HG03064 (cell line): ENCODE measurements around the gene CABLES1.
"Not testable (repeated sequence)": the region's sequence is repeated elsewhere in the genome, so short reads cannot be mapped to it uniquely, and the experiment has no call there.

Source experiments
- ATAC-seq: cut with Tn5 transposase; IDR thresholded peaks from one replicate; pipeline ENCODE4 v1.9.1; 2021; ENCODE audit warnings: low read depth; ENCODE audit not compliant: unreplicated experiment

Gene CABLES1

DNA sequence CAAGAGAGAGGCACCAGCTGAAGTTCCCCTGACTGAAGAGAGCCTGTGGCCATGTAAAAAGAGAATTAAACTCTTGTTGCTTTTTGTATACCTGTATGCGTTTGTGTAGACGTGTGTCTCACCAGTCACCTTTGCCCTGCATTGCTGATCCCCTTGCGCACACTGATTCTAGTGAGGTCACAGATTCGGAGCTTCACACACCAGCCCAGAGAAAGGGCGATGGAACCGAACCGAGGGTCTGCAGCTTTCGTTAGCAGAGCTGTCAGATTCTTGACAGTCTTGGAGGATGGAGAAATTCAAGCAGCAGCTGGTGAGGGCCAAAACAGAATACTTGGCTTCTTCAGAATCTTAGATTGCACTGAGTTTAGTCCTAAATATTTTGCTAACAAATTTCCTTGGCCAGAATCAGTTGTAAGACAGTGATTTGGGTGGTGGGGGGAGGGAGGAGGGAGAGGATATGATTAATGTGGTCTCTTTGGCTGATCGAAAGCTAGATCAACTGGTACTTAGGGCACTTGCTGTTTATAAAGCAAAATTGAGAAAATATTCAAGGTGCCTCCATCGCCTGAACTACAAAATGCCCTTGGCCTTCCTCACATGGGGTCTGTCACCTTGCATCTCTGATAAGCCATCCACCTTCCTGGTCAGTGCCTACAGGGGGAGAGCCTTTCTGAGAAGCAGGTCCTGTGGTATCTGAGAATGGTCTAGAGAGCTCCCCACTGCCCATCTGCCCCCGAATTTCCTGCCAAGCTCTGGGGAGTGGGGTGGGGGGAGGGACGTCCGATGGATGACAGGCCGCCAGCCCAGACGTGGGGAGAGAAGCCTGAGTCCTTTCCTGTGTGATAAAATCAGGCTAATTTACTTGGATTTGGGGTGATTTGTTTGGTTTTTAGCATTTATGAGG is 123.5 kb downstream of the CABLES1 start:
- ATAC-seq, result no peak

DNA sequence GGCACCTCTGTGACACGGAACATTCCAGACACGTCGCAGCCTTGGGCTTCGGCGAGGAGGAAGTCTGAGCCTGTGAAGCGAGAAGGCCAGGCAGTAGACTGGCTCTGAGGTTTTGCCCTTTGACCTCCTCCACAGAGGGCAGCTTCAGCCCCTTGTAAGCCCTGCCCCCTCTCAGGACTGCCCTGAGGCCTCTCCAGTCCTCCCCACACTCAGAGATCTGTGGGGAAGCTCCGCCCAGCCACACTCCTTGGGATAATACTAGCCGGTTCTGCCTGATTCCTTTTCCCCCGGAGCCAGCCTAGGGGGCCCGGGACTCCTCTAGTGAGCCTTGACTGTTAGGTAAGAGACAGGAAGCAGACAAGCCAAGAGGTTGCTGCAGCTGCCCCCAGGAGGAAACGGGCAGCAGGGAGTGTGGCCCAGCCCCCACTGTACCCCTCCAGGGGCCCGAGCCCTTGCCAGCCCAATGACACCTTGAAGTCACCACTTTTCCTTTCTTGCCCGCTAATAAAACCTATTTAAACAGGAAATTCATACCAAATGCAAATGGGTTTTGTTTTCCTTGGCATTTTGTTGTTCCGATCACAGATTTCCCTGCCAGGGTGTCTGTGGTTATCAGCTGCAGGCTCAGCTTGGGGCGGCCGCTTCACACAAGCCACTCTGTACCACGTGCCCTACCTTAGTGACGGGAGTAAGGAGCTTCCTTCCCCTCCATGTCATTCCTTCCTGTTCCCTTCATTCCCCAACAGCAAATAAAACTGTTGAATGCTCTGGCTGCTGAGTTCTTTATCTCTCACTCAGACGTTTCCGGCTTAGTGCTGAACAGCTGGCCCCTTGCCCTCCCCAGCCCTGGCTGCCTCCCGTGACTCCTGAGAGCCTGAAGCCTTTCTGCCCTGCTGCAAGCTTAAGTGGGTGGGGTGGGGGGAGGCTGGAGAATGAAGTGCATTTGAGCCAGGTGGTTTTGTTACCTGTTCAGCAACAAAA is 124.7 kb downstream of the CABLES1 start:
- ATAC-seq, result peak; percentile 57

DNA sequence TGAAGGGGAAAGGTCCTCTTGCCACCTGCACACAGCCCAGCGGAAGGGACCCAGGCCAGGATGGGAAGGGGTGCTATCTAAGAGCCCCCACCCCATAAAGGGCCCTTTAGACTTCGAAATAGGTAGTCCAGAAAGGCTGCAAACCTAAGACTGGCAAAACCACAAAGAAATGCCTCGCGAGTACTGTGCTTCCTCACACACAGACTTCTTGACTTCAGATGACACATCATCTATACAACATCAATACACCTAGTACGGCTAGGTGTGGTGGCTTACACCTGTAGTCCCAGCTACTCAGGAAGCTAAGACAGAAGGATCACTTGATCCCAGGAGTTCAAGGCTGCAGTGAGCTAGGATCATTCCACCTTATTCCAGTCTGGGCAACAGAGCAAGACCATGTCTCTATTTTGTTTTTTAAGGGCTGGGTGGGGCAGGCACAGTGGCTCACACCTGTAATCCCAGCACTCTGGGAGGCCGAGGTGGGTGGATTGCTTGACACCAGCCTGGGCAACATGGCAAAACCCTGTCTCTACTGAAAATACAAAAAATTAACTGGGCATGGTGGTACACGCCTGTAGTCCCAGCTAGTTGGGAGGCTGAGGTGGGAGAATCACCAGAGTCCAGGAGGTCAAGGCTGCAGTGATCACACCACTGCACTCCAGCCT is 125.8 kb downstream of the CABLES1 start:
- ATAC-seq, result no peak

DNA sequence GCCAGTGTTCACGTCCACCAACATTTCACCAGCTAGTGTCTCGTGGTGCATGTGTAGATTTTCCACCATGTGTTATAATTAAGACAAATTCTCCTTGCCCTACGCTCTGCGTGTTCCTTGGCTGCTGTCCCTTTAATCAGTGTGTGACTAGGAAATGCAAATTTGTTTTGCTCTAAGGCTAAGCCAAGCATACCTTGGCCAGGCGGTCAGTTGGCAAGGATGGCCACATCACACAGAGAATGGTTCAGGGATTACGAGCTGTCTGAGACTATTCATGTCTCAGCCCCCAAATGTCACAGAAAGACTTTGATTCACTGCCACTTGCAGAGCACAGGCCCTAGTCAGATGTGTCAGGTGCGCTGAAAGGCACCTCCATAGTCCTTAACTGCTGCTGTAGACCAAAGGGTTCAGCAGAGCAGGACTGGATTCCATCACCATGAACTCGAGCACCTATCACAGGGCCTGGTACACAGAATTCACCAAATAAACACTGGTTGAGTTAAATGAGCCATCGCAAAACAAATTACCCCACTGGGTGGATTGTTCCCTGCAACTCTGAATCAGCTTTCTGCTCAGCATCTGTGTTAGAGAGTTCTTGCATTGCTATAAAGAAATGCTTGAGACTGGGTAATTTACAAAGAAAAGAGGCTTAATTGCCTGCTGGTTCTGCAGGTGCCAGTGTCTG is 128.4 kb downstream of the CABLES1 start:
- ATAC-seq, result no peak

DNA sequence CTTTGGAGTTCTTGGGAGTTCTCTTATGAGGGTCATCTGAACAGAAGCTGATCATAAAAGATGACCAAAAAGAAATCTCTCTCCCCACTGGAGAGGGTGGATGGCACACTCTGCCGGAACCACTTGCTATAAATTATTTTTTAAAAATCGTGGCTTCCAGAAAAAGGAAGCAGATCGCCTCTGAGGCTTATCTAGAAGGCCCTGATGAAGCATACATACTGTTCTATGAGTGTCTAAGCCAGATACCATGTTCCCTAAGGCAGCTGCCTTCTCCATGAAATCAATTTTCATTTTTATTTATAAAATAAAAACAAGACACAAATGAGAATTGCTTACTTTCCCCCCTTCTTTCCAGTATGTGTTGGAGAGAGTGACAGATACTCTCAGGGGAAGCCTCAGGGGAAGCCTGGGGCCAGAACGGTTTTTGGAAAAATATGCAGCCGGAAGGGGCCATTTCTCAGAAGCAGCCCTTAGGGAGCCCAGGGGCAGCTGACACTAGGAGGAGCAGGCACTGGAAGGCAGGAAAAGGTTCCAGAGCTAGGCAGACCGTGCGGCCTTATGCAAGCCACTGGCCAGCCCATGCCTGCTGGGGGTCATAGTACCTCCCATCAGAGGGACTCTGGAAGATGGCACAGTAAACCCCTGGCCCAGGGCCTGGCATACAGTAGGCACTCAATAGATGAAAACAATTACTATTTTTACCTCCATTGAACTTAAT is 130.6 kb downstream of the CABLES1 start:
- no peak for ATAC-seq

DNA sequence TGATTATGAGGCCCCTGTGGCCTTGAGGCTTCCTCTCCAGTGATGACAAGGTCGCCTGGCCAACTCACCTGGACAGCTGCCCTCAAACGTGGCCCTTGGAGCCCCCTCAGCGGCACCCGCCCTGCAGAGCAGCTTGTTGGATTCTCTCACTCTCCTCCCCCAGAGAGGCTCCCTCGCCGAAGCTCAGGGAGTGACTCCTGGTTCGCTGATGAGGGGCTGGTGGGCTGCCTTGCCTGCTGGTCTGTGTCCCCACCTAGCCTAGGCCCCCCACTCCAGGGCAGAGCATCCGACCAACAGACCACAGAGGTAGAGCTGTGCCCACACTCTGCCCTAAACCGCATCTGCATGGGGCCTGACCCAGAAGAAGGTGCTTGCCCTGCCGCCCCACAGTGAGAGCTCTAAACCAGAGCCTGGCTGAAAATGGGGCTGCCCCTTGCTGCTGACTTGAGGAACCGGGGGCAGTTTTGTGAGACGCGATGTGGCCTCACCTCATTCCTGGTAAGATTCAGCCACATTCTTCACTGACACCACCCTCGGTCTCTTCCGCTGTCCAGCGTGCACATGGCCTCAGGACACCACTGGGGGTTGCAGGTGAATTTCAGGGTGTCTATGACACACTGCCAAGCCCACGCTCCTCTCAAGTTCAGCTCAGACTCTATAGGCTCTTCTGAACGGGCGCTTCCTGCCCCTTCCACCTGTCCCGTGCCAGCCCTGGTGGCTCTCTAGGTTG is 131.6 kb downstream of the CABLES1 start:
- ATAC-seq, result no peak

DNA sequence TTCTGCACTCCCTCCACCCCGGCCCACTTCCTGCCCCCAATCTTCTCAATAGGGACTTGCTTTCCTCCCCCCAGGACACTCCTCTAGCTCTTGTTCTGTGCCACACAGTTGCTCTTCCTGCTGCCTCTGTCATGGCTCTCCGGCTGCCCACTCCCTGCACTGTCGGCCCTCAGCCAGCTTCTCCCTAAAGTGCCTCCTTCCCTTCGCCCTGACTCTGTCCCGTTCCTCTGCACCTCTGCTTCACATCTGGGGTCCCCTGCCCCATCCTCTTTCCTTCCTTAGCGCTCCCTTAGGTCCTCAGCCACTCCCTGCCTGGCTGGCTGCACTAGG is 132.1 kb downstream of the CABLES1 start:
- ATAC-seq, result no peak

DNA sequence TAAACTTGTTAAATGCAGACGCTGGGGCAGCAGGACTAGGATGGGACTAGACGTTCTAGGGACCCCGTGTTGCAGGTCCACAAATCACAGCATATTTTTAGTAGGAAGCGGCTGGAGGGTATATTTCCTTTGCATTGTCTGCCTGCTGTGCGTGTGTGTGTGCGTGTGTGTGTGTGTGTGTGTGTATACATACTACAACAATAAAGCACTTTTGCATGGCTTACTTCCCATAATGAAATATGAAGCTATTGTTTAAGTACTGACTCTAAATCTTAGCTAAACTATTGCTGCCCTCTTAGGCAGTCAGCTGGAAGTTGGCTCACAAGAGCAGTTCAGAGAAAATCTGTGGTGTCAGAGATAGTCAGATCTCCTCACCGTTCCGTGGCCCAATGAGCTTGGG is 133.4 kb downstream of the CABLES1 start:
- ATAC-seq, result no peak

DNA sequence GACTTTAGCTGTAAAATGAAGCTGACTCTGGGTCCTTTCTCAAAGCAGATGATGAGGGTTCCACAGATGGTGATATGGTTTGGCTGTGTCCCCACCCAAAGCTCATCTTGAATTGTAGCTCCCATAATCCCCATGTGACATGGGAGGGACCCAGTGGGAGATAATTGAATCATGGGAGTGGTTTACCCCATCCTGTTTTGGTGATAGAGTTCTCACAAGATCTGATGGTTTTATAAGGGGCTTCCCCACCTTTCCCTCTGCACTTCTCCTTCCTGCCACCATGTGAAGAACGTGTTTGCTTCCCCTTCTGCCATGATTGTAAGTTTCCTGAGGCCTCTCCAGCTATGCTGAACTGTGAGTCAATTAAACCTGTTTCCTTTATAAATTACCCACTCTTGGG is 133.8 kb downstream of the CABLES1 start:
- not testable (repeated sequence) for ATAC-seq

DNA sequence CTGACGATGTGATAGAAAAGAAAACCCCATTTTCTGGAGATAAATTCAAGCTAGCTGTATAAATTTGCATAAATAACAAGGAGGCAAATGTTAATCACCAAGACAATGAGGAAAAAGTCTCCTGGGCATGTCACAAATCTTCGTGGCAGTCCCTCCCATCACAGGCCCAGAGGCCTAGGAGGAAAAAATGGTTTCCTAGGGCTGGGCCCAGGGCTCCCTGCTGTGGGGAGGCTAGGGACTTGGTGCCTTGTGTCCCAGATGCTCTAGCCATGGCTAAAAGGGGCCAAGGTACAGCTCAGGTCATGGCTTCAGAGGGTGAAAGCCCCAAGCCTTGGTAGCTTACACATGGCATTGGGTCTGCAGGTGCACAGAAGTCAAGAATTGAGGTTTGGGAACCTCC is 134.6 kb downstream of the CABLES1 start:
- ATAC-seq, result no peak

DNA sequence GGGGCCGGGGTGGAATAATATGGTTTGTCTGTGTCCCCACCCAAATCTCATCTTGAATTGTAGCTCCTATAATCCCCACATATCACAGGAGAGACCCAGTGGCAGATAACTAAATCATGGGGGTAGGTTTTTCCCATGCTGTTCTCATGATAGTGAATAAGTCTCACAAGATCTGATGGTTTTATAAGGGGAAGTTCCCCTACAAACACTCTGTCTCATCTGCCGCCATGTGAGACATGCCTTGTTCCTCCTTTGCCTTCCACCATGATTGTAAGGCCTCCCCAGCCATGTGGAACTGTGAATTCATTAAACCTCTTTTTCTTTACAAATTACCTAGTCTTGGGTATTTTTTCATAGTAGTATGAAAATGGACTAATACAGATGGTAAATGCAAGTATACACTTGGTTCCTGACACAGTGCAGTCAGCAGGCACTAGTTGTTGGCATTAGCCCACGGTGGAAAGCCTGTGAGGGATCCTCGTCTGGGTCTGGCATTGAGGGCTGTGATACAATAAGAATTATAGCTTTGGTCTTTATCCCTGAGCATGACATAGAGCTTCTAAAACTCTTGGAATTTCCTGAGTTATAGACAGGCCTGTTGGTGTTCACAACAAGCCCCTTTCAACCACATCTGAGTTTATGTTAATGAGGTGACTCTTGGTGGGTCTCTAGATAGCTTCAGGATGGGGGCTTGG is 135.8 kb downstream of the CABLES1 start:
- no peak for ATAC-seq

DNA sequence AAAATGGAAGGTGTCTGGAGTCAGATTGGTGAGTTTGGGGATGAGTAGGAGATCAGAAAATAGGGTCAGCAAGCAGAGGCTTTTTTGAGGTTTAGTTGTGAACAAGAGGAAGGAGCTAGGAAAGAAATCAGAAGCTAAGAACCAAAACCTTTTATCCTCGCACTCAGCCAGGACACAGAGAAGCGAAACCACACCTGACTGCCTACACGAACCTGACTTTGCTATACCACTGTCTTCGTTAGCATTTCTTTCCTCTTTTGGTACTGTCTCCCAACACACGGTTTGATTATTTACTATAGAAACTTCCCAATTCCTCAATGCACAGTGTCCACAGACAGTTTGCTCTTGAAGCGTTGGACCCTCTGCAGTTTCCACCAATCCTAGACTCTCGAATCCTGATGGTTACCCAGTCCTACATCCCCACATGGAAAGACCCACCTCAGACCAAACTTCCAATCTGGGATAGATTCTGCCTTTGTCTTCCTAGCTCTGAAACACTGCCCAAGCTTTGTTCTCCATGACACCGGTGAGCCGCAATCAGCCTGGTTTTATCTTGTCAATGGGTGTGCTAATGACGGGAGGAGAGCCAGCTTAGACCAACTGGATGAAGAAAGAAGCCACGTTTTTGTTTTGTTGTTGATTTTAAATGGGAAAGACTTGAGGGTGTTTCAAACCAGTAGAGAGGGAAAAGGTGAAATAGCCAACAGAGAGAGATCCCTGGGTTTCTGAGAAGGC is 137.4 kb downstream of the CABLES1 start:
- ATAC-seq, result no peak

DNA sequence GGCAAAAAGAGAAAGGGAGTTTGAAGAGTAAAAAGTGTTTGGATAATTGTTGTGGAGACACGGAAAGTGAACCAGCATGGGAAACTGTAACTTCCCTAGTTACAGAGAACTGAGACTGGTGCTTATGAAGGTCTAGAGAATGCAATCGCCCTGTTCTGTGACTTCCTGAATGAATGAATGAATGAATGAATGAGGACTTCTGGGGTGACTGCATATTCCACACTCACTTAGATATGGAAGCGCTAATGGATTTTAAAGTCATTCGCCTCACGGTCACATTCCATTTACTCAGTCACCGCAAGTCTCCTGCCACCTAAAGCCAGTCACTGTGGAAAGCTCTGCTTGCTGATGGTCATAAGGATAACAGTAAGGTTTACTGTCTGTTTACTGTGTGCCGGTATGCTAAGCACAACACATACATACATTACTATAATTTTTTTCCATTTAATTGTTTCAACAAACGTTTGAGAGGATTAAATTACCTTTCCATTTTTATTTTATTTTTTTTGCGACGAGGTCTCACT is 138.2 kb downstream of the CABLES1 start:
- no peak for ATAC-seq

DNA sequence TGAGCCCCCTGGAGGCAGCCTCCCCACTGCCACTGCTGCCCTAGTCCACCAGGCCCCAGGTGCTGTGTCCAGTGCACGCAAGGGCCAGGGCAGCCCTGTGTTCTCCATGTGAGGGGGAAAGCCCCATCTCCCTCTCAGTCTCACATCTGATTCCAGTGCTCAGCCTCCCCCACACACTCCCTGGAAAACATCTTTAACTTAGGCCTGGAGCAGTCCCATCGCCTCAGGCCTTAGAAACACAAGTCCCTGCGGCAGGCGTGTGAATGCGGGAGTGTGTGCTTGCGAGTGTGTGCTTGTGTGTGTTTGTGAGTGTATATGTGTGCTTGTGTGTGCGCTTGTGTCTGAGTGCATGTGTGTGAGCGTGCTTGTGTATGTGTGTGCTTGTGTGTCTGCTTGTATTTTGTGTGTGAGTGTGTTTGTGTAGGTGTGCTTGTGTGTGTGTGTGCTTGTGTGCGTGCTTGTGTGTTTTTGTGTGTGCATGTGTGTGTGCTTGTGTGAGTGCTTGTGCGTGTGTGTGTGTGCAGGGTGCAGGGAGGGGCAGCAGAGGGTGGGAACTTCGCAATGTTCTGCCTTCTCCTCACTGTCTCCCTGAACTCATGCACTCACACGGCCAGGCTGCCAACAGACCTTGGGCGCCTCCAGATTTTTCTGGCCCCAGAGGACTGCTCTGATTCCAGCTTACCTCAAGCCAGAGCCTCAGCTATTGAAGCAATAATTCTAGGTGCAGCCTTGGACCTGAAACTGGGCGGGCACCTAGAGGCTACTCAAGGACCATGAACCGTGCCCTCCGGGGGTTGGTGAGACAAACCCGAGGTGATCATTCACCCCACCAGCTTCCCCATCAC is 139.6 kb downstream of the CABLES1 start:
- no peak for ATAC-seq

DNA sequence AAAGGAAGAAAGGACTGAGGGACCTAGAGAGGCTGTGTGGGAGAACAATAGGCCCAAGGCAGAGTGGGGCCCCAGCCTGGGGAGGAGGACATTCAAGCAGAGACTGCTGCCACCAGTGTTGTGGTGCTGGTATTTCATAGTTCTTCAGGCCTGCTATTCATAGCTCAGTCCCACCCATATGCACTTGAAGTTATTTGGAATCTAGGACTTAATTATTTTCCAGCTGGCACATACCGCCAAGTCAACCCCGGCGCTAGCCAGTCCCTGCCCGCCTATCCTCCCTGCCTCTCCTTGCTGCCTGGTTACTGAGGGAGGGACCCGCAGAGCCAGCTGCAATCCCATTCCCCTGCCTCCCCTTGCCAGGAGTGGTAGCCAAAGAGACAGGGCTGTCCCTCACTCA is 141.2 kb downstream of the CABLES1 start:
- ATAC-seq, result no peak

DNA sequence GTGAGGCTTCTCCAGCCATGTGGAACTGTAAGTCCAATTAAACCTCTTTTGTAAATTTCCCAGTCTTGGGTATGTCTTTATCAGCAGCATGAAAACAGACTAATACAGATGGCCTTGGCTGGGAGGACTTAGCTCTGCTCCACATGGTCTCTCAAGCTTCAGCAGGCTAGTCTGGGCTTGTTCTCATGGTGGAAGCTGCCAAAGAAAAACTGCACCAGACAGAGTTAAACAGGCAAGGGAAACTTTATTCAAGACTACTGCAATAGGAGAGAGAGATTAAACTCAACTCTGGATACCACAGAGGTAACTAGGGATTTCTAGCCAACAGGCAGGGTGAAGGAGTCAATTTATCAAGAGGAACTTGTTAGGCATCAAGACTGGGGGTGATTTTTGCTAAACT is 142.1 kb downstream of the CABLES1 start:
- ATAC-seq, result no peak

DNA sequence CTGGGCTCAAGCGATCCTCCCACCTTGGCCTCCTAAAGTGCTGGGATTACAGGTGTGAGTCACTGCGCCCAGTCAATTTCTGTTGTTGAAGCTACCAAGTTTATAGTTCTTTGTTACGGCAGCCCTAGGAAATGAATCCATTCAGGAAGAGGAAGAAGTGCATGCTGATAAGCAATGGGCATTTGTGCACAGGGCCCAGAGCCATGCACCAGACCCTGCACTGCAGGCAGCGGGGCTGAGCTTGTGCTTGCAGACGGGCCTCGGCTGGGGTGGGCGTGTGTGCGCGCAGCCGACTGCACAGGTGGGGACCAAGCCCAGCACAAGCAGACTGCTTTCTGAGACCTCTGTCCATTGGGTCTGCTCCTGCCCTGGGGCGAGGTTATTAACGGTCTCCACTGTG is 144.6 kb downstream of the CABLES1 start:
- no peak for ATAC-seq
